T-cell (primary cell): Measurements from ENCODE around the gene B3GNT4. TPM values are rescaled to one million over a fixed set of nuclear protein-coding genes. Genes with fewer than 3 reads are reported as not detected.

Source experiments
- ATAC-seq, 4 experiments: fragments of 200-7000 bp in 3 of 4; fragments of 150-1000 bp in 1 of 4; cut with Tn5 transposase; replicated peaks in 1 of 4; 1 replicate in 3 of 4; 2 replicates in 1 of 4; pipeline ENCODE4 v1.10.0; 2021; ENCODE audit warnings: moderate library complexity in 3 of 4, mild to moderate bottlenecking in 2 of 4, moderate number of reproducible peaks in 1 of 4
- CTCF ChIA-PET, 2 donors: fragments of 300-600 bp; sonication (Branson Sonifier 250); formaldehyde crosslinking; loops; one replicate each; lab custom pipeline; 2022; ENCODE audit warnings: antibody characterized with exemption in 2 of 2; lab: Charles Lee
- POLR2A ChIA-PET, 2 donors: fragments of 300-600 bp; sonication (Branson Sonifier 250); formaldehyde crosslinking; loops; one replicate each; lab custom pipeline; 2022; ENCODE audit warnings: antibody characterized with exemption in 2 of 2; lab: Charles Lee
- DNase-seq, 35 experiments: peaks; one replicate each; pipeline versions ENCODE4 v3.0.0 to v3.0.0-alpha.2; 2013 to 2023
- H3K27ac ChIP-seq: one replicate; pipeline ENCODE4 v1.5.1; 2013; ENCODE audit warnings: low read length
- H3K27me3 ChIP-seq, 2 experiments: replicated peaks in 1 of 2; 1 replicate in 1 of 2; 2 replicates in 1 of 2; pipeline versions ENCODE4 v1.6.1 to v1.7.0; 2013; ENCODE audit warnings: low read length in 1 of 2, mixed read lengths in 1 of 2; ENCODE audit not compliant: control insufficient read depth in 2 of 2, insufficient read depth in 2 of 2; ENCODE audit errors: extremely low read depth in 1 of 2
- H3K36me3 ChIP-seq, 2 donors: 1 replicate in 1 of 2; 2 replicates in 1 of 2; pipeline versions ENCODE4 v1.6.1 to v1.7.0; 2013; ENCODE audit warnings: low read length in 1 of 2; ENCODE audit not compliant: control insufficient read depth in 2 of 2, insufficient read depth in 1 of 2; ENCODE audit errors: extremely low read depth in 1 of 2
- H3K4me1 ChIP-seq, 2 experiments: 1 replicate in 1 of 2; 2 replicates in 1 of 2; pipeline versions ENCODE4 v1.6.1 to v1.7.0; 2013; ENCODE audit warnings: low read length in 2 of 2, mixed read lengths in 1 of 2; ENCODE audit not compliant: insufficient read depth in 2 of 2, control insufficient read depth in 1 of 2; ENCODE audit errors: extremely low read depth in 1 of 2
- H3K4me3 ChIP-seq, 2 donors: 1 replicate in 1 of 2; 2 replicates in 1 of 2; pipeline versions ENCODE4 v1.5.1 to v1.7.0; 2013; ENCODE audit warnings: mild to moderate bottlenecking in 2 of 2, low read length in 1 of 2, moderate library complexity in 1 of 2; ENCODE audit not compliant: control insufficient read depth in 1 of 2; ENCODE audit errors: extremely low read depth in 1 of 2
- H3K9me3 ChIP-seq: 2 replicates; pipeline ENCODE4 v1.7.0; 2013
- H3K27ac Mint-ChIP-seq, 2 donors: one replicate each; pipeline ENCODE4 v1.8.0; 2020 to 2021; ENCODE audit warnings: mild to moderate bottlenecking in 2 of 2, mixed read lengths in 2 of 2
- H3K27me3 Mint-ChIP-seq, 2 donors: one replicate each; pipeline ENCODE4 v1.8.0; 2021 to 2022; ENCODE audit warnings: mixed read lengths in 2 of 2
- H3K36me3 Mint-ChIP-seq: one replicate; pipeline ENCODE4 v1.8.0; 2021; ENCODE audit warnings: mixed read lengths
- H3K4me1 Mint-ChIP-seq, 3 donors: one replicate each; pipeline ENCODE4 v1.8.0; 2020 to 2022; ENCODE audit warnings: mixed read lengths in 3 of 3, mild to moderate bottlenecking in 1 of 3
- H3K4me3 Mint-ChIP-seq, 3 donors: one replicate each; pipeline ENCODE4 v1.8.0; 2020 to 2022; ENCODE audit warnings: mild to moderate bottlenecking in 3 of 3, mixed read lengths in 3 of 3, moderate library complexity in 3 of 3
- H3K9me3 Mint-ChIP-seq, 3 donors: one replicate each; pipeline ENCODE4 v1.8.0; 2020 to 2022; ENCODE audit warnings: mixed read lengths in 3 of 3
- WGBS: methylation state at CpG from one replicate; pipeline ENCODE4 v1.1.5; 2013; ENCODE audit warnings: missing lambda C conversion rate; ENCODE audit not compliant: insufficient coverage; 5-methylcytosine and 5-hydroxymethylcytosine counted together
- total RNA-seq, 35 experiments: library from RNA in 6 of 35; stranded (reverse) in 6 of 35; fragments of 120-200 nt in 1 of 35; gene quantifications; one replicate each; pipeline versions ENCODE4 v1.2.1 to v1.2.4 and lab custom pipeline; 2013 to 2026

Gene B3GNT4
- total RNA-seq, 5 donors from 2014 or later (not counting 1 experiment from before 2014, with no cell fraction given), result 0.35 to 1.4 (median 0.88) TPM; not detected in 1

DNA sequence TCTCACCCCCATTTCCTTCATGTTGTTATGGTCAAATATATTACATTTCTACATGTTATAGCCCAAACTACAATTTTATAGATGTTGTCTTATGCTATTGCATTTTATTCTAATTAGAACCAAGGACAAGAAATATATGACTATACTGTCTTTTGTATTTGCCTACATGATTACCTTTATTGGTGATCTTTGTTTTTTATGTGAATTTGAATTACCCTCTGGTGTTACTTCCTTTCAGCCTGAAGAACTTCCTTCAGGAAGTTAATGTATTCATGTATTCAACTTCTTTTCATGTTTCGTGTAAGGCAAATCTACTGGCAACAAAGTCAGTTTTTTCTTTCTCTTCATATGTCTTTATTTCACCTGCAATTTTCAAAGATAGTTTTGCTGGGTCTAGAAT is 8.7 kb upstream of the B3GNT4 start:
- H3K27ac ChIP-seq, result no peak overlapping the region
- H3K4me1 ChIP-seq, result peaks cover 0 to 6% of the 10 kb centered on the region in 2 experiments
- ATAC-seq (no peak), DNase-seq (no peak)
- H3K27me3 Mint-ChIP-seq, result peaks cover 3 to 21% of the 10 kb centered on the region in 2 donors
- H3K4me3 Mint-ChIP-seq, result no peak overlapping the region
- peaks cover 0 to 34% of the 10 kb centered on the region in 2 experiments for H3K27me3 ChIP-seq
- no peak overlapping the region for H3K4me3 ChIP-seq
- POLR2A ChIA-PET, result interaction anchor here in 1 of 2 donors (0.5 kb wide), 2 partner anchors 321 to 430 kb away, joined by 4 to 5 read pairs; no protein-coding TSS in a partner anchor
- no peaks in the 10 kb centered on the region for H3K36me3 ChIP-seq
- CTCF ChIA-PET, result interaction anchor here in 1 of 2 donors (1.0 kb wide), 1 partner anchor 64 kb away, joined by 3 read pairs; no protein-coding TSS in a partner anchor
- H3K36me3 Mint-ChIP-seq, result no peaks in the 10 kb centered on the region
- no peak overlapping the region for H3K27ac Mint-ChIP-seq
- whole genome bisulfite sequencing, result no CpG with 5 or more reads among the region's 1 CpG
- H3K9me3 Mint-ChIP-seq, result peaks cover 0 to 12% (median 4%) of the 10 kb centered on the region in 3 donors
- no peaks in the 10 kb centered on the region for H3K9me3 ChIP-seq
- H3K4me1 Mint-ChIP-seq, result no peaks in the 10 kb centered on the region

DNA sequence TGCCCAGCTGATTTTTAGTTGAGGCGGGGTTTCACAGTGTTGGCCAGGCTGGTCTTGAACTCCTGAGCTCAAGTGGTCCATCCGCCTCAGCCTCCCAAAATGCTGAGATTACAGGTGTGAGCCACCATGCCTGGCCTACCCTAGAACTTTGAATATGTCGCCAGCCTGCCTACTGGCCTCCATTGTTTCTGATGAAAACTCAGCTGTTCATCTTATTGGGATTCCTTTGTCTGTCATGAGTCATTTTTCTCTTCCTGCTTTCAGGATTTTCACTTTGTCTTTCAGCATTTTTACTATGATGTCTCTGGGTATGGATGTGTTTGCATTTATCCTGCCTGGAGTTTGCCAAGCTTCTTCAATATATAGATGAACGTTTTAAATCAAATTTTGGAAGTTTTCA is 8.1 kb upstream of the B3GNT4 start:
- peaks cover 0 to 36% of the 10 kb centered on the region in 2 experiments for H3K27me3 ChIP-seq
- H3K4me3 ChIP-seq, result no peak overlapping the region
- DNase-seq, result no peak
- H3K4me3 Mint-ChIP-seq, result no peak overlapping the region
- no peaks in the 10 kb centered on the region for H3K36me3 ChIP-seq
- no peaks in the 10 kb centered on the region for H3K36me3 Mint-ChIP-seq
- POLR2A ChIA-PET, result interaction anchor here in 1 of 2 donors (0.5 kb wide), 1 partner anchor 146 kb away, joined by 11 read pairs; no protein-coding TSS in a partner anchor
- no peak overlapping the region for H3K27ac ChIP-seq
- no peak for ATAC-seq
- no peaks in the 10 kb centered on the region for H3K4me1 Mint-ChIP-seq
- WGBS, result 96% methylated on average over 3 of the region's 4 CpGs
- CTCF ChIA-PET, result interaction anchor here in 1 of 2 donors (0.6 kb wide), 1 partner anchor 92 kb away, joined by 4 read pairs; no protein-coding TSS in a partner anchor
- peaks cover 0 to 12% (median 4%) of the 10 kb centered on the region in 3 donors for H3K9me3 Mint-ChIP-seq
- peaks cover 8 to 23% of the 10 kb centered on the region in 2 donors for H3K27me3 Mint-ChIP-seq
- H3K27ac Mint-ChIP-seq, result no peak overlapping the region
- no peaks in the 10 kb centered on the region for H3K9me3 ChIP-seq
- H3K4me1 ChIP-seq, result peaks cover 0 to 6% of the 10 kb centered on the region in 2 experiments

DNA sequence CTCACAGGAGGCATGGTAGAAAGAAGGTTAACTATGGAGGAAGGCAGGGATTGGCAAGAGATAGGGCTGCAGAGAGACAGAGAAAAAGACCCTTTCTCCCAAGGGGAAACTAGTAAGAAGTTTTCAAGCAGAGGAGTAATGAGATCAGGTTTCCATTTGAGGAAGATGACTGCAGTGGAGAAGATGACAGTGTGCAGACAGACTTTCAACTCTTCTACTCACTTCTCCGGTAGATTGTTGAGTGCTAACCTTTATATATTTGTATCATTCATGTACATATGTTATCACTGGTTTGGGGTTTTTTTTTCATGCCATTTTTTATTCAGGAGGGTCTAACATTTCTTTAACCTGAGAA is 5.9 kb upstream of the B3GNT4 start:
- Mint-ChIP-seq H3K9me3 (peaks cover 0 to 12% (median 4%) of the 10 kb centered on the region in 3 donors), H3K27me3 (peaks cover 8 to 19% of the 10 kb centered on the region in 2 donors), H3K27ac (no peak overlapping the region), H3K4me3 (no peak overlapping the region), H3K36me3 (no peaks in the 10 kb centered on the region), H3K4me1 (peaks cover 0 to 3% (median 3%) of the 10 kb centered on the region in 3 donors)
- Histone ChIP-seq H3K4me3 (no peak overlapping the region), H3K9me3 (no peaks in the 10 kb centered on the region), H3K36me3 (no peaks in the 10 kb centered on the region), H3K27me3 (peaks cover 0 to 42% of the 10 kb centered on the region in 2 experiments), H3K27ac (no peak overlapping the region), H3K4me1 (peaks cover under 1 to 1% of the 10 kb centered on the region in 2 experiments)
- DNase-seq, result no peak
- POLR2A ChIA-PET, result no interaction called here
- WGBS, result no CpG with 5 or more reads among the region's 1 CpG
- CTCF ChIA-PET, result no interaction called here
- no peak for ATAC-seq

DNA sequence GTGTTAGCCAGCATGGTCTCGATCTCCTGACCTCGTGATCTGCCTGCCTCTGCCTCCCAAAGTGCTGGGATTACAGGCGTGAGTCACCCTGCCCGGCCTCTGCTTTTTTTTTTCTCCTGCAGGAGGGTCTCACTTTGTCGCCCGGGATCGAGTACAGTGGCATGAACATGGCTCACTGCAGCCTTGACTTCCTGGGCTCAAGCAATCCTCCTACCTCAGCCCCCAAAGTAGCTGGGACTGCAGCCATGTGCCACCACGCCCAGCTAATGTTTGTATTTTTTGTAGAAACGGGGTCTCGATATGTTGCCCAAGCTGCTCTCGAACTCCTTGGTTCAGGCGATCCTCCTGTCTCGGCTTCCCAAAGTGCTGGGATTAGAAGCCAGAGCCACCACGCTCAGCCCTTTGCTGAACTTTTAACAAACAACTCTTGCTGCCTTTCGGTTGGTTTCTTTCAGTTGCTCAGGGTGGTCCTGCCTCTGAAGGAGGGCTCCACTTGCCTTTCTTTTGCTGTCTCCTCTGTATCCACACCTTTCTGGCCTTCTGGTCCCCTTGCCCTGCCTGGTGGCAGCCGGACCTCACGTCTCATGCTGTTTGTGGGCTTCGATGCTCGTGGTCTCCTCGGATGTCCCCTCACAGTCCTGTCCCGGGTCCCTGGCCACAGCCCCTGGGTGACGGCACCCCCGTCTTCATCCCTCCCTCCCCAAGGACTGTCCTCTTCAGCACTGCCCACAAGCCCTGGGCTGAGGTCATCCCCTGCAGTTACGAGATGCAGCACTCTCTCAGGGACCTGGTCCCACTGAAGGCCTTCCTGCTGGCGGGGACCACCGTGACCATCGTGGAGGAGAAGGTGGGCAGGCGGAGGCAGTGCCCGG is 3.8 kb upstream of the B3GNT4 start:
- H3K27ac Mint-ChIP-seq, result no peak overlapping the region
- peaks cover 8 to 19% of the 10 kb centered on the region in 2 donors for H3K27me3 Mint-ChIP-seq
- 92% methylated on average over 23 of the region's 29 CpGs for WGBS

DNA sequence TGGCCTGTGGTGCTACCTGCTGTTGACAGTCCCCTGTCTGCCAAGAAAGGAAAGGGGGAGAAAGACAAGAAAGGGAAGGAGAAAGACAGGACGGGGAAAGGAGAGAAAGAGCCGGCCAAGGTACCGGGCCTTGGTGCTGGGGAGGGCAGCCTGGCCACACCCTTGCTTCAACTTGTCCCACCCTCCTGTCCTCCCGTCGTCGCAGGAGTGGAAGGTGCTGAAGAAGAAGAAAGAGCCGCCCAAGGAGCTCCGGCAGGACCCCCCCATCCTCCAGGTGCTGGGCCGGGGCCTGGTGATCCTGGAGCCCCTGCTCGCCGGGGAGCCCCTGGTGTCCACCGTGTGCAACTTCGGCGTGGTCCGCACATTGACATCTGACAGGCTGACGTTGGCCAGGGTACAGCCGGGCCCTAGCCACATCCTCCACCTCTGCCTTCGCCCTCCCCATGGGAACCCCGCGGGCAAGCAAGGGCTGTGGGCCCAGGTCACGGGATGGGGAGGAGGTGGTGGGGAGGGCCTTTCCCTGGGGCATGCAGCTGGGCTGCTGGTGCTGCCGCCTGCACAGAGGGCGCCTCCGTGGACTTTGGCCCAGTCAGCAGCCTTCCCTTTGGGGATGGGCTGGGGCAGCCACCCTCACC is 2.9 kb upstream of the B3GNT4 start:
- Histone ChIP-seq H3K9me3 (no peaks in the 10 kb centered on the region), H3K27ac (no peak overlapping the region), H3K4me3 (no peak overlapping the region), H3K27me3 (peaks cover 2 to 48% of the 10 kb centered on the region in 2 experiments), H3K36me3 (no peaks in the 10 kb centered on the region), H3K4me1 (peaks cover 7 to 16% of the 10 kb centered on the region in 2 experiments)
- ChIA-PET CTCF (interaction anchor here in 1 of 2 donors (0.7 kb wide), 1 partner anchor 15 kb away, joined by 3 read pairs; no protein-coding TSS in a partner anchor), POLR2A (no interaction called here)
- Mint-ChIP-seq H3K36me3 (no peaks in the 10 kb centered on the region), H3K9me3 (peaks cover 0 to 4% (median 1%) of the 10 kb centered on the region in 3 donors), H3K4me1 (peaks cover 10 to 17% (median 15%) of the 10 kb centered on the region in 3 donors), H3K27me3 (peaks cover 8 to 21% of the 10 kb centered on the region in 2 donors), H3K27ac (no peak overlapping the region), H3K4me3 (no peak overlapping the region)
- no peak for DNase-seq
- 70% methylated on average over 7 of the region's 24 CpGs for WGBS
- ATAC-seq, result no peak

More for the DNA sequence above, 3.8 kb upstream of the B3GNT4 start:
- POLR2A ChIA-PET, result no interaction called here
- DNase-seq, result no peak
- no peaks in the 10 kb centered on the region for H3K36me3 Mint-ChIP-seq
- H3K9me3 Mint-ChIP-seq, result peaks cover 0 to 10% (median 4%) of the 10 kb centered on the region in 3 donors
- H3K4me3 ChIP-seq, result no peak overlapping the region
- H3K4me1 ChIP-seq, result peaks cover 5 to 16% of the 10 kb centered on the region in 2 experiments
- no peak overlapping the region for H3K4me3 Mint-ChIP-seq
- H3K4me1 Mint-ChIP-seq, result peaks cover 3 to 12% (median 11%) of the 10 kb centered on the region in 3 donors
- H3K27me3 ChIP-seq, result peaks cover 2 to 45% of the 10 kb centered on the region in 2 experiments
- H3K27ac ChIP-seq, result no peak overlapping the region
- no peaks in the 10 kb centered on the region for H3K9me3 ChIP-seq
- CTCF ChIA-PET, result no interaction called here
- no peak for ATAC-seq
- no peaks in the 10 kb centered on the region for H3K36me3 ChIP-seq

DNA sequence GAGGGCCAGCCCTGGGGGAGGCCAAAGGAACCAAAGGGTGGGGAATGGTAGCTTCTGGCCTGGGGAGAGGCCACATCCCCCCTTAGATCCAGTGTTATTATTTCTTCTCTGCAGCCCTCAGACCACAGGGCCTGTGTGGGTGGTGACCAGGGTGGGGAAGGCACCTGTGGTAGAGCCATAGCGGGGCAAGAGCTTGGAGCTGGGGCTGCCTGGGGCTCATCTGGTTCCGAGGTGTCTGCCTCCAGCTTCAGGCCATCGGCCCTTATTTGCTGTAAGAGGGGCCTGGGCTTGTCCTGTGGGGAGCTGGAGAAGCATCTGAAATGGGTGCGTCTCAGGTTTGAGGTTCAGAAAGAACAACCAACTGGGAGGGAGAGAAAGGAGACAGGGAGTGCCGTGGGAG is 2.1 kb upstream of the B3GNT4 start:
- H3K27me3 Mint-ChIP-seq, result peaks cover 8 to 21% of the 10 kb centered on the region in 2 donors
- no peaks in the 10 kb centered on the region for H3K36me3 Mint-ChIP-seq
- DNase-seq, result no peak
- Histone ChIP-seq H3K27me3 (peaks cover 2 to 48% of the 10 kb centered on the region in 2 experiments), H3K9me3 (no peaks in the 10 kb centered on the region), H3K4me1 (peaks cover 7 to 16% of the 10 kb centered on the region in 2 experiments), H3K4me3 (no peak overlapping the region), H3K36me3 (no peaks in the 10 kb centered on the region), H3K27ac (no peak overlapping the region)
- WGBS, result 98% methylated on average over 4 of the region's 5 CpGs
- ATAC-seq, result no peak
- no peak overlapping the region for H3K27ac Mint-ChIP-seq
- H3K9me3 Mint-ChIP-seq, result no peaks in the 10 kb centered on the region
- H3K4me3 Mint-ChIP-seq, result no peak overlapping the region
- ChIA-PET POLR2A (no interaction called here), CTCF (no interaction called here)
- H3K4me1 Mint-ChIP-seq, result peaks cover 10 to 17% (median 15%) of the 10 kb centered on the region in 3 donors
